GM12878 (cell line): ENCODE results near the gene OSBPL10. TPM values are rescaled to one million over a fixed set of nuclear protein-coding genes. Genes with fewer than 3 reads are reported as not detected.

ENCODE experiments used
- ATAC-seq: fragments of 200-7000 bp; cut with Tn5 transposase; 3 replicates; pipeline ENCODE4 v1.9.1; 2020; ENCODE audit warnings: mild to moderate bottlenecking, moderate library complexity
- BruUV-seq: library from RNA; stranded (reverse); fragments of 400-500 nt; replicated peaks from 2 replicates; lab custom pipeline; 2021; lab: Mats Ljungman, UMichigan
- CTCF ChIA-PET: fragments of 300-600 bp; sonication (Branson Sonifier 250); formaldehyde crosslinking; extraction: SDS; loops from one replicate; lab custom pipeline; 2021; ENCODE audit warnings: inconsistent platforms; lab: Yijun Ruan, JAX
- POLR2A ChIA-PET: fragments of 350-600 bp; formaldehyde crosslinking; extraction: SDS; loops from one replicate; lab custom pipeline; 2021; ENCODE audit warnings: inconsistent platforms; lab: Charles Lee
- RAD21 ChIA-PET: fragments of 300-600 bp; sonication (Branson Sonifier 250); formaldehyde crosslinking; loops from one replicate; lab custom pipeline; 2023; ENCODE audit warnings: antibody characterized with exemption; ENCODE audit not compliant: unreplicated experiment; lab: Charles Lee
- SMC1A ChIA-PET: fragments of 300-600 bp; sonication (Branson Sonifier 250); formaldehyde crosslinking; loops from one replicate; lab custom pipeline; 2023; ENCODE audit not compliant: unreplicated experiment, uncharacterized antibody; lab: Charles Lee
- DNase-seq: peaks from one replicate; pipeline ENCODE4 v3.0.0-alpha.2; 2011; ENCODE audit warnings: low read depth, low spot score
- FAIRE-seq: peaks from 3 replicates; lab custom pipeline; 2011; peaks lifted over from hg19 to GRCh38; lab: Jason Lieb, UNC
- H2AFZ ChIP-seq: 2 replicates; pipeline ENCODE4 v1.6.0; 2011; ENCODE audit warnings: low read depth, low read length, control low read depth; ENCODE audit not compliant: control insufficient read depth
- H3K27ac ChIP-seq: 2 replicates; pipeline ENCODE4 v1.5.1; 2011; ENCODE audit warnings: control low read depth; ENCODE audit not compliant: control insufficient read depth, insufficient read depth
- H3K27me3 ChIP-seq, 2 experiments: replicated peaks in 1 of 2; 2 replicates each; pipeline versions ENCODE4 v1.6.0 to v1.6.1; 2011; ENCODE audit warnings: low read length in 1 of 2; ENCODE audit not compliant: control insufficient read depth in 2 of 2, insufficient read depth in 2 of 2
- H3K36me3 ChIP-seq, 2 experiments: 2 replicates each; pipeline ENCODE4 v1.5.1; 2011; ENCODE audit warnings: low read length in 1 of 2; ENCODE audit not compliant: control insufficient read depth in 2 of 2, insufficient read depth in 2 of 2
- H3K4me1 ChIP-seq: 2 replicates; pipeline ENCODE4 v1.6.1; 2011; ENCODE audit warnings: mild to moderate bottlenecking, low read length, moderate library complexity, mixed read lengths; ENCODE audit not compliant: control insufficient read depth, insufficient read depth
- H3K4me2 ChIP-seq: 2 replicates; pipeline ENCODE4 v1.6.0; 2011; ENCODE audit warnings: control low read depth; ENCODE audit not compliant: control insufficient read depth, insufficient read depth
- H3K4me3 ChIP-seq: fragments of 200-600 bp; sonication (generic); 2 replicates; pipeline ENCODE4 v1.5.1; 2016
- H3K79me2 ChIP-seq: 2 replicates; pipeline ENCODE4 v1.6.0; 2011; ENCODE audit warnings: low read length; ENCODE audit not compliant: control insufficient read depth, insufficient read depth
- H3K9ac ChIP-seq: 2 replicates; pipeline ENCODE4 v1.8.0; 2011; ENCODE audit warnings: low read length, control low read depth, mixed read lengths; ENCODE audit not compliant: control insufficient read depth, insufficient read depth
- H3K9me3 ChIP-seq: replicated peaks from 3 replicates; pipeline ENCODE4 v1.5.1; 2011; ENCODE audit warnings: mild to moderate bottlenecking, low read length; ENCODE audit not compliant: control insufficient read depth, insufficient read depth
- H4K20me1 ChIP-seq: 2 replicates; pipeline ENCODE4 v1.6.0; 2011; ENCODE audit not compliant: control insufficient read depth, insufficient read depth
- ATF7 ChIP-seq: fragments of 450-650 bp; IDR thresholded peaks from 2 replicates; pipeline ENCODE4 v1.6.1; 2016; ENCODE audit warnings: low read depth, mild to moderate bottlenecking
- CHD1 ChIP-seq: IDR thresholded peaks from 2 replicates; pipeline ENCODE4 v1.6.1; 2012; ENCODE audit warnings: low read depth, low read length, improper control_type of control experiment
- DPF2 ChIP-seq: fragments of 450-650 bp; IDR thresholded peaks from 2 replicates; pipeline ENCODE4 v1.6.1; 2017; ENCODE audit warnings: mild to moderate bottlenecking
- ESRRA ChIP-seq: IDR thresholded peaks from 2 replicates; pipeline ENCODE4 v1.6.1; 2012; ENCODE audit warnings: mild to moderate bottlenecking, low read length, improper control_type of control experiment
- FOXK2 ChIP-seq: fragments of 450-650 bp; IDR thresholded peaks from 2 replicates; pipeline ENCODE4 v1.6.1; 2017; ENCODE audit warnings: mild to moderate bottlenecking, moderate library complexity
- FOXM1 ChIP-seq: IDR thresholded peaks from 2 replicates; pipeline ENCODE4 v1.6.1; 2012; ENCODE audit warnings: low read depth, mild to moderate bottlenecking, inconsistent platforms, low read length, moderate library complexity
- HDAC2 ChIP-seq: fragments of 200-600 bp; sonication (generic); IDR thresholded peaks from 2 replicates; pipeline ENCODE4 v1.6.1; 2017
- IRF5 ChIP-seq: fragments of 450-650 bp; IDR thresholded peaks from 2 replicates; pipeline ENCODE4 v1.6.1; 2017; ENCODE audit warnings: borderline replicate concordance
- MEF2B ChIP-seq: fragments of 450-650 bp; IDR thresholded peaks from 2 replicates; pipeline ENCODE4 v1.6.1; 2018; ENCODE audit warnings: mild to moderate bottlenecking, moderate library complexity; ENCODE audit not compliant: partially characterized antibody, poor library complexity, severe bottlenecking
- MYB ChIP-seq: fragments of 150-350 bp; IDR thresholded peaks from 2 replicates; pipeline ENCODE4 v1.6.1; 2014; ENCODE audit warnings: mild to moderate bottlenecking, low read depth, low read length, borderline replicate concordance
- NFYA ChIP-seq: IDR thresholded peaks from 2 replicates; pipeline ENCODE4 v1.6.1; 2011; ENCODE audit warnings: low read depth, mild to moderate bottlenecking, low read length, improper control_type of control experiment, borderline replicate concordance
- NR2F1 ChIP-seq: fragments of 450-650 bp; conservative IDR thresholded peaks from 2 replicates; pipeline ENCODE4 v1.6.1; 2017; ENCODE audit warnings: mild to moderate bottlenecking
- RB1 ChIP-seq: fragments of 450-650 bp; formaldehyde crosslinking; IDR thresholded peaks from 2 replicates; pipeline ENCODE4 v1.6.1; 2017; ENCODE audit warnings: mild to moderate bottlenecking, borderline replicate concordance
- RUNX3 ChIP-seq: IDR thresholded peaks from 2 replicates; pipeline ENCODE4 v1.6.1; 2012; ENCODE audit warnings: low read length, inconsistent platforms
- SREBF2 ChIP-seq: IDR thresholded peaks from 2 replicates; pipeline ENCODE4 v1.6.1; 2012; ENCODE audit warnings: mild to moderate bottlenecking, low read length
- TCF7 ChIP-seq: IDR thresholded peaks from 2 replicates; pipeline ENCODE4 v1.6.1; 2014; ENCODE audit warnings: antibody characterized with exemption, borderline replicate concordance
- YBX1 ChIP-seq: fragments of 450-650 bp; IDR thresholded peaks from 2 replicates; pipeline ENCODE4 v1.6.1; 2016; ENCODE audit warnings: antibody characterized with exemption
- WGBS: methylation state at CpG from one replicate; pipeline ENCODE4 v1.1.6; 2016; ENCODE audit warnings: low lambda C conversion rate; ENCODE audit not compliant: insufficient replicate concordance, insufficient coverage; ENCODE audit errors: missing lambda C conversion rate; 5-methylcytosine and 5-hydroxymethylcytosine counted together
- in situ Hi-C: fragments of 300-500 bp; cut with MboI; formaldehyde crosslinking; loops from 9 replicates; pipeline ENCODE4 v1.14.3; 2018; ENCODE audit warnings: mixed read lengths
- intact Hi-C: fragments of 100-400 bp; cut with micrococcal nuclease; formaldehyde crosslinking; loops from one replicate; pipeline ENCODE4 v1.14.2; 2022; ENCODE audit not compliant: unreplicated experiment
- polyA plus RNA-seq, 11 experiments: library from polyadenylated mRNA; depleted of rRNA in 4 of 11; unstranded in 6 of 11; stranded (reverse) in 5 of 11; fragments of >200 nt; fragmentation: Nextera tagmentation in 4 of 11; fragmentation: Illumina TruSeq in 1 of 11; extraction: Ambion mirVana in 4 of 11; extraction: Trizol in 1 of 11; gene quantifications; 1 replicate in 1 of 11; 2 replicates in 10 of 11; pipeline versions ENCODE4 v1.2.1 to v1.2.3, GENCODE V29; 2011 to 2016; ENCODE audit warnings: inconsistent platforms in 2 of 11, missing spikeins in 2 of 11, low read depth in 1 of 11
- total RNA-seq, 4 experiments: library from RNA; depleted of rRNA in 3 of 4; stranded (reverse); fragments of >200 nt in 3 of 4; fragmentation: Illumina TruSeq in 1 of 4; extraction: Trizol in 1 of 4; gene quantifications; 2 replicates each; pipeline versions ENCODE4 v1.2.1 to v1.2.3, GENCODE V29; 2013 to 2021
- TF ChIP-seq, protein P1 (sequence below): IDR thresholded peaks from 2 replicates; pipeline ENCODE4 v1.6.1; 2012; ENCODE audit warnings: mild to moderate bottlenecking, low read depth, low read length
- TF ChIP-seq, protein P2 (sequence below): fragments of 450-650 bp; IDR thresholded peaks from 2 replicates; pipeline ENCODE4 v1.6.1; 2016; ENCODE audit warnings: mild to moderate bottlenecking

The OSBPL10 gene
- total and polyA plus RNA-seq, 10 of the 15 experiments (the other 5 are each of a cell fraction or from before 2014, with no cell fraction given) = 0.03 to 0.25 (median 0.09) TPM; not detected in 5

DNA sequence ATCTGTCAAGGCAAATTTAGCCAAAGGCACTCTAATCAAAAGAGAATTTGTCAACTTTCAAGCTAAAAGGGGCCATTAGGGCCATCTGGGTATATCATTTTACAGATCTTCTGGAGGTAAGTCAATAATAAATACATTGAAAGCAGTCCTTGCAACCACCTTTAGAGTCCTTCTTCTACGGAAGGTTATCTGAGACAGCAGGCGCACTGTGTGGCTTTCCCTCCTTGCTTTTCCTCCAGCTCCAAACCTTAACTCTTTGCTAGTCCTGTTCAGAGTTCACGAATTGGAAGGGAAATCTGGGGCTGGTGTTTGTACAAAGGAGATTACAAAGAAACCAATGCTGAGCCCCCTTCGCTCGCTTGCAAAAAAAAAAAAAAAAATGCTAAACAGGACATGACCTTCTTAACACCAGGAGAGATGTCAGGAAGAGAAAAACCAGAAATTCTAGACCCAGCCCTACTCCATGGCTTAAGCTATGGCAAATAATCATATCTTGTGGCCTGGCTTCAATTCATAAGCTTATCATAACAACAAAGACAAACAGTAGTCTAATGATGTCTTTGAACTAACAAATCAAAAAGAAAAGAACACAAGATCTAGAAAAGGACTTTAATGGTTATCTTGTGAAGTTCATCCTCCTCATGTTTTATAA is 232.7 kb downstream of the OSBPL10 start (continued):
- no peak for TF ChIP-seq DPF2
- TF ChIP-seq MYB = no peak
- no peak for TF ChIP-seq RB1
- no peak for TF ChIP-seq SREBF2
- no peak for TF ChIP-seq ESRRA
- no peak for TF ChIP-seq MEF2B
- TF ChIP-seq NFYA = no peak
- no peak for TF ChIP-seq IRF5
- TF ChIP-seq FOXM1 = no peak
- no peak for TF ChIP-seq RUNX3

- ChIA-PET RAD21 (no interaction called here), CTCF (no interaction called here), POLR2A (no interaction called here), SMC1A (no interaction called here)
- H3K36me3 ChIP-seq = no peaks in the 10 kb centered on the region
- FAIRE-seq (no peak), ATAC-seq (no peak), DNase-seq (no peak)
- no peaks in the 10 kb centered on the region for H4K20me1 ChIP-seq
- no peak overlapping the region for H3K27ac ChIP-seq
- intact Hi-C loops = no loop called here
- TF ChIP-seq FOXK2 = no peak
- TF ChIP-seq, protein P1, sequence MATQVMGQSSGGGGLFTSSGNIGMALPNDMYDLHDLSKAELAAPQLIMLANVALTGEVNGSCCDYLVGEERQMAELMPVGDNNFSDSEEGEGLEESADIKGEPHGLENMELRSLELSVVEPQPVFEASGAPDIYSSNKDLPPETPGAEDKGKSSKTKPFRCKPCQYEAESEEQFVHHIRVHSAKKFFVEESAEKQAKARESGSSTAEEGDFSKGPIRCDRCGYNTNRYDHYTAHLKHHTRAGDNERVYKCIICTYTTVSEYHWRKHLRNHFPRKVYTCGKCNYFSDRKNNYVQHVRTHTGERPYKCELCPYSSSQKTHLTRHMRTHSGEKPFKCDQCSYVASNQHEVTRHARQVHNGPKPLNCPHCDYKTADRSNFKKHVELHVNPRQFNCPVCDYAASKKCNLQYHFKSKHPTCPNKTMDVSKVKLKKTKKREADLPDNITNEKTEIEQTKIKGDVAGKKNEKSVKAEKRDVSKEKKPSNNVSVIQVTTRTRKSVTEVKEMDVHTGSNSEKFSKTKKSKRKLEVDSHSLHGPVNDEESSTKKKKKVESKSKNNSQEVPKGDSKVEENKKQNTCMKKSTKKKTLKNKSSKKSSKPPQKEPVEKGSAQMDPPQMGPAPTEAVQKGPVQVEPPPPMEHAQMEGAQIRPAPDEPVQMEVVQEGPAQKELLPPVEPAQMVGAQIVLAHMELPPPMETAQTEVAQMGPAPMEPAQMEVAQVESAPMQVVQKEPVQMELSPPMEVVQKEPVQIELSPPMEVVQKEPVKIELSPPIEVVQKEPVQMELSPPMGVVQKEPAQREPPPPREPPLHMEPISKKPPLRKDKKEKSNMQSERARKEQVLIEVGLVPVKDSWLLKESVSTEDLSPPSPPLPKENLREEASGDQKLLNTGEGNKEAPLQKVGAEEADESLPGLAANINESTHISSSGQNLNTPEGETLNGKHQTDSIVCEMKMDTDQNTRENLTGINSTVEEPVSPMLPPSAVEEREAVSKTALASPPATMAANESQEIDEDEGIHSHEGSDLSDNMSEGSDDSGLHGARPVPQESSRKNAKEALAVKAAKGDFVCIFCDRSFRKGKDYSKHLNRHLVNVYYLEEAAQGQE = no peak
- TF ChIP-seq NR2F1 = no peak
- no peak for TF ChIP-seq ATF7
- TF ChIP-seq YBX1 = no peak
- no peak for TF ChIP-seq CHD1
- TF ChIP-seq, protein P2, sequence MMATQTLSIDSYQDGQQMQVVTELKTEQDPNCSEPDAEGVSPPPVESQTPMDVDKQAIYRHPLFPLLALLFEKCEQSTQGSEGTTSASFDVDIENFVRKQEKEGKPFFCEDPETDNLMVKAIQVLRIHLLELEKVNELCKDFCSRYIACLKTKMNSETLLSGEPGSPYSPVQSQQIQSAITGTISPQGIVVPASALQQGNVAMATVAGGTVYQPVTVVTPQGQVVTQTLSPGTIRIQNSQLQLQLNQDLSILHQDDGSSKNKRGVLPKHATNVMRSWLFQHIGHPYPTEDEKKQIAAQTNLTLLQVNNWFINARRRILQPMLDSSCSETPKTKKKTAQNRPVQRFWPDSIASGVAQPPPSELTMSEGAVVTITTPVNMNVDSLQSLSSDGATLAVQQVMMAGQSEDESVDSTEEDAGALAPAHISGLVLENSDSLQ = no peak
- TF ChIP-seq HDAC2 = no peak
- no peak for TF ChIP-seq TCF7
- WGBS = 57% methylated on average over 9 of the region's 9 CpGs
- H3K4me3 ChIP-seq = no peak overlapping the region
- no peaks in the 10 kb centered on the region; a peak in 1 of 4 replicates for H3K27me3 ChIP-seq
- H3K4me1 ChIP-seq = no peaks in the 10 kb centered on the region
- H3K79me2 ChIP-seq = no peaks in the 10 kb centered on the region
- H3K9ac ChIP-seq = no peak overlapping the region
- in situ Hi-C loops = no loop called here
- H2AFZ ChIP-seq = no peak overlapping the region
- BruUV-seq = no TSS peak
- H3K9me3 ChIP-seq = no peaks in the 10 kb centered on the region
- H3K4me2 ChIP-seq = no peak overlapping the region
These were observed 233.3 kb downstream of the OSBPL10 start for GRCh38 chr3:31747785-31748184.
